ENCODE results near the gene CMIP.
A peak's percentile ranks its signal among the peaks of the same experiment; 100 is the strongest.

CMIP gene

DNA sequence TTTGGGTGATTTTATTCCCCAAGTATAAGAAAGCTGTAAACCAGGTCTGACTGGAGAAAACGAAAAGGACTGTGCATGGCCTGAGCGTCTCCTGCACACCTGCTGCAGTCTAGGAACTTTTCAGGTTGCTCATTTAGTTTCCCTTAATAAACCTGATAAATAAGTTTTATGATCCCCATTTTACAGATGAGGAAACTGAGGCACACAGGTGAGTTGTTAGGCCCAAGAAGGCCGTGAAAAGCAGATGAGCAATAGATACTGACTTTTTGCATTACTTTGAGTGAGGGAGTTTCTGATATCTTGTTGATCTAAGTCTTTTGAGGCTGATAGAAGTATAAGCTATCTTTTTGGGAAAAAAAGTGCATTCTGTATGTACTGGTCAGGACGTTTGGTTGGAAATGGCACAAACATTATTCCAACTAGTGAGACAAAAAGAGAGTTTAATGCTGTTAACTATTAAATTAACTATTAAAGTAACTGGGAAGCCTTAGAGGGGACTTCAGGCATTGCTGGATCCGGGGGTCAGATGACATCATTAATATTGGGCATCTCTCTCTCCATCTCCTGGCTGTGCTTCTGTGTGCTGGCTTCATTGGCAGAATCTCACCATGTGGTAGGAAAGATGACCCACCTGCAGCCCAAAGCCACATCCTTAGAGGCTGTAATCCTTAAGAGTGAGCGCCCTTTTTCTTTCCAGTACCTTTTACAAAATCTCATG lies 163.4 kb downstream of the CMIP start:
- DNase-seq (ENCODE audit: low read depth) = no peak

DNA sequence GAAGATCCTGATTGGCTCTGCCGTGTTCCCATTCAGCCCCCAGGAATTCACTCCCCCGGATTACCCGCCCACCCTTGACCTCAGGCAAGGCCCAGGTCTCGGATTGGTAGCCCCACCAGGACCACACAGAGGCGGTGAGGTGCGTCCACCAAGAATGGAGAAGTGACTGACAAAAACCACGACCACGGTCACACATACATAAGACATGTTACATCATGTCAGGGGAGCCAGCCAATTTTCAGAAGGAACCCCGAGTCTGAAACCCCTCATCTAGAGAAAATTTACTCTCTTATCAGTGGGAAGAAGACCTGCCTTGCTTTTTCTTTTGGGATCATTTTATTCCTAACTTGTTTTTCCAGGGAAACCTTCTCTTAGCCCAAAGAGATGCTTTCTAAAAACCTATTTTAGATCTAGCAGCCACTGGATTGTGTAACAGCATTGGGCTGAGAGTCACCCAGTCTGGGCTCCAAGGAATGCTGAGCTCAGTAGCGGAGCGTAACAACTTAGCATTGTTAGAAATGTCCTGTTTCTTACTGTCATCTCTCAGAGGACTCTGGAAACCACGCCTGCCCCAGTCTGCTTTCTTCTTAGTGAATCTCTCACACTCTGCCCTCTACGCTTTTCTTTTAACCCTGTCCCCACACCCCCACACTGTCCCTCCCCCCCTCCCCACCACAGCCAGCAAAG lies 164.1 kb downstream of the CMIP start:
- DNase-seq (ENCODE audit: low read depth) = peak; percentile 67

DNA sequence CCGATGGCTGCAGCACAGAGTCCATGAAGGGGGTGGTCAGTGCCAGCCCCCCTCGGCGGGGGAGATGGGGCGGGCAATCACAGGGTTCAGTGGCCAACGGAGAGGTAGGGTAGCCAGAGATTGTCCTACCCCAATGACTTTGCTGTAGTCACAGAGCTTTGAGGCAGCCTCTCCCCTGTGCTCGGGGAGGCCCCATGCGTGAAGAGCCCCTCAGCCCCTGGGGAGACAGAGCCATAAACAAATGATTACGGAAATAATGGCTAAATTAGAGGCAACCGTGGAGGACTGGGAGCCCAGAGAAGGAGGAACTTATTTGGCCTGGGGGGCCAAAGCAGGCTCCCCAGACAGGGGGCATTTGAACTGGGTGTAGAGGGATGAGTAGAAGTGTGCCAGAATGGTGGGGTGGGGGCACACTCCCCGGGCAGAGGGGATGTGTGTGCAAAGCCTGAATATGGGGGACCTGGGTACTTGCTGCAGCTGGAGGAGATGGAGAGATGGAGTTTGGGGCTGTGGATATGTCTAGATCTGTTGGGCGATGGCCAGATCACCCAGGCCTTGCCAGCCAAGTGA lies 164.8 kb downstream of the CMIP start:
- DNase-seq (ENCODE audit: low read depth) = no peak

DNA sequence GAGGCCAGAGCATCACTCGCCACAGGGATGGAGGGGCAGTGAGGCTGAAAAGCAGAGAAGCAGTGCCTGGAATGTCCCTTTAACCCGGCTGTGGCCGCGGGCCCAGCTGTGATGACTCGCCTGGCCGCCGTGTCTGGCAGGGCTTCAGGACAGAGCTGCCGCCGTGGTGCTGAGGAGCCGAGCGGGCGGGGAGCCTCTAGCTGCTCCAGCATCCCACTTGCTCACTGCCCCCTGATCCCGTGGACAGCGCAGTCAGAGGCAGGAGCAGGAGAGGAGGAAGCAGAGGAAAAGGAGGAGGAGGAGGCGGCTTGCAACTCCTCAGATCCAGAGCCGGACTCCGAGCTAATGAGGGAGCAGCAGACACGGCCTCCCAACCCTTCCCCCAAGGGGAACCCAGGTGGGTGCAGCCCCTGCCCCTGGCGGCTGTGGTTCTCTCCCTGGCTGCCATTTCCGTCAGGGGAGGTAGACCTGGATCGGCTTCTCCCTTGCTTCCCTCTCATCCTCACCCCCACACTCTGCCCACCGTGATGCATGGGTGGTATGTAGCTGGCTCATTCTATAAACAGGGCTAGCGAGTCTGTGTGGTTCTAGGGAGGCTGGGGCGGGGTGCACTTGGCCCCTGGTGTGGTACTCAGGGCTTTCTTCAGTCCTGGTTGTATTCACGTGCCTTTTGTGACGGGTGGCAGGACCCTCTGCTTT lies 165.7 kb downstream of the CMIP start:
- no peak for DNase-seq (ENCODE audit: low read depth)

DNA sequence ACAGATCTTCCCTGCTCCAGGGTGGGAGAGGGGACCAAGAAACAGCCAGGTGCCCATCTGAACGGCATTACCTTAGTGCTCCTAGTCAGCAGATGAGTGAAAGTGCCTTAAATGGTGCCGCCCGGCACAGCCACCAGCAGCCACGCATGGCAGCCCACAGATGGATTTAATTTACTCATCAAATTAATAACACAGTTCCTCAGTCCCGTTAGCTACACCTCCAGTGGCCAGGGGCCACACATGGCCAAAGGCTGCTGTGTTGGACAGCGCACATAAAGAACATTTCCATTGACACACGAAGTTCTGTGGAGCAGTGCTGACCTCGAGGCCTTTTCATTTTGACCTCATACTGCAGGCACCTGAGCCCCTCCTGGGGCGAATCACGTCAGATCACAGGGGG lies 166.3 kb downstream of the CMIP start:
- DNase-seq (ENCODE audit: low read depth) = no peak

DNA sequence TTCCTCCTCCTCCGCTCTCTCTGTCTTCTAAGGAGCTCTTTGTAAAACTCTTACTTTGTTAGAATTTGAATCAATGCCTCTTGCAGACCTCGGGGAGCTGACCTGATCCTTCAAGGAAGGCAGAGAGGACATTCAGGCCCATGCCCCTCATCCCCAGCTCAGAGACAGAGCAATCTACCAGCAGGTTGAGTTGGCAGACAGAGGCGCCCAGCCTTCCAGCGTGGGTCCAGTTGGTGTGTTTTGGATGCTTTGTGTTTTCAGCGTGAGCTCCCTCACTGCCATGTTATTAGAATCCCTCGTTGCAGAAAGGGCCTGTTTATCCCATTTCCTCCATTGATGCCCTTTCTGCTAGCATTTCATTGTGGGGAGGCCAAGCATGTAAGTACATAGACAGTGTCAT lies 167.1 kb downstream of the CMIP start:
- DNase-seq (ENCODE audit: low read depth) = no peak

DNA sequence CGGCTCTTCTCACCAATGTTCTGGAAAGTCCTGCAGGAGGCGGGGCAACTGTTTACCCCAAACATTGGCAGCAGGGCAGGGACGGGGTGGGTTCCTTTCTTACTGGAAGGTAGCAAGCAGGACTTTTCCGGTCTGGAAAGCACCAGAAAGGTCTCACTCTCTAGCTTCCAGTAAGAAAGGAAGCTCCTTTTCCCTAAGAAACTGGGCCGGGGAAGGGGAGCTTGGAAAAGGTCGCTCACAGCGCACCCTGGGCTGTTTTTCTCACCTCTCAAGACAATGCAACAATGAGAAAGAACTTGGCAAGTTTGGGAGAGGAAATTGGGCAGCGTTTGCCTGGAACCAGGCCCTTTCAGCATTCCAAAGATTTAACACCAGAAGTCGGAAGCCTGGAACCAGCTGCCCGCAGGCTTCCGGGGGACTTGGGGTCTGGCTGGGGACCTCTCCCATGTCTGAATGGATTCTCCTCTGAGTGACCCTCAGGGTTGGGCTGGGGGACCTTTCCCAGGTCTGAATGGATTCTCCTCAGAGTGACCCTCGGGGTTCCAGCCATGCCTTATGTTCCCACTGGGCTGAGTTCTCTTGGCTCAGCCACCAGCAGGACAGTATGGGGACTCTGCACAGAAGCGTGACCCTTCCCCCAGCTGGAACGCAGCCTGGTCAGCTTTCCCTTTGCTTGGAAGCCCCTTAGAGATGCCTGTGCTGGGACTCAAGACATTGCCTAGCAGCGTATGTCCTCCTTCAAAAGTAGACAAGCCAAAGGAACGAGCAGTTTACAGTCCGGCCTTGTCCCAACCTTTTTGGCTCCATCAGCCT lies 167.9 kb downstream of the CMIP start:
- no peak for DNase-seq (ENCODE audit: low read depth)

DNA sequence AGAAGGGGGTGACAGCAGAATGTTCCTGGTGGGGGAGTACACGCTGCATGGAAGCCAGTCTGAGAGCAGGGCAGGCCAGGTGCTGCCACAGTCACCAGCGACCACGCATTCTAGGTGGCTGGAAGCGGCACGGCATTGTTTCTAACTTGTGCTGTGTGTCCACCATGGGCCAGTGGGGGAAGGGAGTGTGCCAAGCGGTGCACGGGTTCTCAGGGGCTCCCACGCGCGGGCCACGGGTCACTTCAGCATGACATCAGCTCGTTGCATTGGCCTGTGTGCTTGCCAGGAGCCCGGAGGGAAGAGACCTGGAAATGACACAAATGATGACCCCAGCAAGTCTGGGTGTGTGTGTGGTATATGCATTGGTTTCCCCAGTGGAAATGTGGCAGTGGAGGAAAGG lies 169.6 kb downstream of the CMIP start:
- DNase-seq (ENCODE audit: low read depth) = no peak

DNA sequence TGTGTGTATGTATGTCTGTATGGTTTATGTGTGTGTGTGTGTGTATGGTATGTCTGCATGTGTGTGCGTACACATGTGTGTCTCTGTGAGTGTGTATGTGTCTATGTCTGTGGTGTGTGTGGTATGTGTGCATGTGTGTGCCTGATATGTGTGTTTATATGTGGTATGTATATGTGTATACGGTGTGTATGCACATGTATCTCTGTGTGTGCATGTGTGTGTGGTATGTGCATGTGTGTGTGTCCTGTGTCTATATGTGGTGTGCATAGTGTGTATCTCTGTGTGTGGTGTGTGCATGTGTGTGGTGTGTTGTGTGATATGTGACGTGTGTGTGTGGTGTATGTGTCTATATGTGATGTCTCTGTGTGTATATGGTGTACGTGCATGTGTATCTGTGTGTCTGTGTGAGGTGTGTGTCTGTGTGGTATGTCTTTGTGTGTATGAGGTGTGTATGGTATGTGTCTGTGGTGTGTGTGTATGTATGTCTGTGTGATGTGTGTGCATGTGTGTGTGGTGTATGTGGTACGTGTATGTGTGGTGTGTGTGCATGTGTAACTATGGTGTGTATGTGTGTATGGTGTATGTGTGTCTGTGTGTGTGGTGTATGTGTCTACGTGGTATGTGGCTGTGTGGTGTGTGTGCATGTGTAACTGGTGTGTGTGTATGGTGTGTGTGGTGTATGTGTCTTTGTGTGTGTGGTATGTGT lies 170.2 kb downstream of the CMIP start:
- no peak for DNase-seq (ENCODE audit: low read depth)

DNA sequence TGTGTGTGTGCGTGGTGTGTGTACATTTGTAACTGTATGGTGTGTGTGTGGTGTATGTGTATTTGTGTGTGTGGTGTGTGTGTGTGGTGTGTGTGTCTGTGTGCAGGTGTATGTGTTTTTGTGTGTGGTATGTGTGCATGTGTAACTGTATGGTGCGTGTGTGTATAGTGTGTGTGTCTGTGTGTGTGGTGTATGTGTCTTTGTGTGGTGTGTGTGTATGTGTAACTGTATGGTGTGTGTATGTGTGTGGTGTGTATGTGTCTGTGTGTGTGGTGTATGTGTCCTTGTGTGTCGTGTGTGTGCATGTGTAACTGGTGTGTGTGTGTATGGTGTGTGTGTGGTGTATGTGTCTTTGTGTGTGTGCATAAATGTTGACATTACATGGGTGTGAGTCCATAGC lies 170.8 kb downstream of the CMIP start:
- no peak for DNase-seq (ENCODE audit: low read depth)

DNA sequence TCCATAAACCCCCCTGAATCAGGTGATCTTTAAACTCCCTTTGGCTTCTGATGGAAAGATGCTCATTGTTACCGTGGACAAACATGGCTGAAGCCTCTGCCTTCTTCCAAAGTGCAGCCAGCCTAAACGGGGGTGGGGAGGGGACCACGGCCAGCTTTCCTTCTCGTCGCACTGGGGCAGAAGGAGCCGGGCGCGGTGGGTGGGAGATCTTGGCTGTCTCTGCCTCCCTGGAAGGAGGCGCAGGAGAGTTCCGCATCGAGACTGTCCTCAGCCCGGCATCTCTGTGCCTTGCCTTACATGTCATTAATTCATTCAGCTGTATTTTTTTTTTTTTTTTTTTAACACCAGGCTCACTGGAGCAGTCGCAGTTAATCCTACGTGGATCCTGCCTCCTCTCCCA lies 171.2 kb downstream of the CMIP start:
- no peak for DNase-seq (ENCODE audit: low read depth)

DNA sequence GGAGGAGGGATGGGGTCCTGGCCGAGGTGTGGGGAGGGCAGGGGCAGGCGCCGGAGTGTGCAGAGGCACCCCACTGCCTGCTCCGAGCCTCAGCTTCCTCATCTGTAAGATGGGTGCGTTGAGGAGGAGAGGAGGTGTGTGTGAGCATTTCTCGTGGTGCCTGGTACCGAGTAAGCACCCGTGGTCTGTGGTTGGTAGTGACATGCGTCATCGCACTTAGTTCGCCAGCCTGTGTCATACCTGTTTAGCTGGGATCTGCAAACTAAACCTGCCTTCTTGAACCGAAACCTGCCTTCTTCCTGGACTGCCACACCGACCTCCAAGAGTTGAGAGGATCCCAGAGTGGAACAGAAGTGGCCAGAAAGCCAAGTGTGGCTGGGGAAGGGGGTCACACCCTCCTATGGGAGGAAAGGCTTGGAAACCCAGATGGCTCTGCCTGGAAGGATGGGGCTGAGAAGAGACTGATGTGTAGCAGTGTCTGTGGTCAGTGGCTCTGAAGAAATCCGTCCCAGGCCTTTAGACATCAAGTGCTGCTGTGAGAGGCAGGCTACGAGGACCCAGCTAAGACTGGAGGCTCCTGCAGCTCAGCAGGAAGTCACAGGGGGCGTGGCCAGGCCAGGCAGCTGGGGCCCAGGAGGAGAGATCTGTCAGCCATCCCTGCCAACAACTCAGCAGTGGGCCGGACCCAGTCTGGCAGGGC lies 171.9 kb downstream of the CMIP start:
- DNase-seq (ENCODE audit: low read depth) = no peak

DNA sequence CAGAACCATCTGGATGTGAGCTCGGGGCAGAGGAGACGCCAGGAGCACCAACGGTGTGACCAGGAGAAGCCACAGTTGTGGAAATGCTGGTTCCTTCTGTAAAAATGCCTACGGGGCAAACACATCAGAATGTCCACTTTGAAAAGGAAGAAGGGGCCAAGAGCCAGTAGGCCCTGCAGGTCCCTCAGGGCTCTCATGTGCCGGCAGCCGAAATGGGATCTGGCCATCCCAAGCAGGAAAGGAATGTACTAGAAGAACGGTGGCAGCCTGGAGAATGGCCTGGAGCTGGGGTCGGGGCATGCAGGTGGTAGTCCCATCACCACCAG lies 172.4 kb downstream of the CMIP start:
- DNase-seq (ENCODE audit: low read depth) = no peak

DNA sequence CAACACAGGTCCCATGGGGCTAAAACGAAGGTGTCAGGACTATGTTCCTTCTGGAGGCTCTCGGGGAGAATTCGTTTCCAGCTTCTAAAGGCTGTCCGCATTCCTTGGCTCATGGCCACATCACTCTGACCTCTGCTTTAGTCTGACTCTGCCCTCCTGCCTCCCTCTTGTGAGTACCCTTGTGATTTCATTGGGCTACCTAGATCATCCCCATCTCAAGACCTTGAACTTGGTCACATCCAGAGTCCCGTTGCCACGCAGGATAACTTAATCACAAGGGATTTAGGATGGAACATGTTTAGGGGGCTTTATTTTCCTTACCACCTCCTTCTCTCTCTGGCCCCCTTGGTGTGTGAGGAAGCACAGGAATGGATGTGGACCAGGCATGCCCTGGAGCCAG lies 173.6 kb downstream of the CMIP start:
- no peak for DNase-seq (ENCODE audit: low read depth)

DNA sequence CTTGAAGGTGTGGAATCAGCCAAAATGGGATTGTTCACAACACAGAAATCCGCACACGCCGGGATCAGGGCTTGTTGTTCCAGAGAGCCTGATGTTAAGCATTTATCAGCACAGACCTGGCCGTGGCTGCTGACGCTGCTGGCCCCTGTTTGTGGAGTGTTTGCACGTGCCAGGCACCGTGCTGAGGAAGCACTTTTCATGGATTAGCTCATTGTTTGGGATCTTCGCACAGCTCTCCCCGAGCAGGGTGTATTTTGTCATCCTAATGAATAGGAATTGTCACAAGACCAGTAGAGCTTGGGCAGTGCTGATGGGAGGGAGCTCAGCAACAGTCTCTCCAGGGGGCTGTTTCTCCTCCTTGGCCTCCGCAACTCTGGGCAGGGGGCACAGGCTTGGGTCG lies 174.1 kb downstream of the CMIP start:
- no peak for DNase-seq (ENCODE audit: low read depth)

DNA sequence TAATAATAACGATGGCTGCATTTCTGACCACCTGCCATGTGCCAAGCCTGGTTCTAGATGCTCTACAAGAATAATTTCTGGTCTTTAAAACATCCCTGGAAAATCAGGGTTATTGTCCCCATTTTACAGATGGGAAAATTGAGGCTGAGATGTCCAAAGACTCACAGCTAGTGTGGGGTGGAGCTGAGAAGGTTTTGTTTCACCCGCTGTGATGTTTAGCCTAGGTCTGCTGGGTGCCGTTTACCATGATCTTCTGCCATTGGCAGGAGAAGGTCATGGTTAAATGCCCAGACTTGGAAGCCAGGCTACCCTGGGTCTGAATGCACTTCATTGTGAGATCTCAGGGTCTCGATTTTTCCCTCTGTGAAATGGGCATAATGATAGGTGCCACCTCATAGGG lies 175.4 kb downstream of the CMIP start:
- DNase-seq (ENCODE audit: low read depth) = no peak

DNA sequence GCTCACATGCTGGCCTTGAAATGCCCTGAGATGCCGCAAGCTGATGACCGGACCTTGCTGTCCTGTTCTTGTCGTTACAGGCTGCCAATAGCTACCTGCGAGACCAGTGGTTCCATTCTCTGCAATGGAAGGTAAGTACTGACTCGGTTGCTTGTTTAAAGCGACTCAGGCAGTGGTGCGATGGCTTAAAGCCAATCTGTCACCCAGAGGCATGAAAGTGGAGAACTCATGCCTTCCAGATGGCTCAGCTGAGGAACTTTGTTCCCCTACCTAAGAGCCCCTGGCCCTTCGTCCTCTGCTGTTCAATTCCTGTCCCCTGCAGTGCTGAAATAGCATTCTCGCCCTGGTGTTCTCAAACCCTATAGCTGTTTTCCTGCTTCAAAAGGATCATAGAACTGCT lies 176.2 kb downstream of the CMIP start:
- DNase-seq (ENCODE audit: low read depth) = no peak

DNA sequence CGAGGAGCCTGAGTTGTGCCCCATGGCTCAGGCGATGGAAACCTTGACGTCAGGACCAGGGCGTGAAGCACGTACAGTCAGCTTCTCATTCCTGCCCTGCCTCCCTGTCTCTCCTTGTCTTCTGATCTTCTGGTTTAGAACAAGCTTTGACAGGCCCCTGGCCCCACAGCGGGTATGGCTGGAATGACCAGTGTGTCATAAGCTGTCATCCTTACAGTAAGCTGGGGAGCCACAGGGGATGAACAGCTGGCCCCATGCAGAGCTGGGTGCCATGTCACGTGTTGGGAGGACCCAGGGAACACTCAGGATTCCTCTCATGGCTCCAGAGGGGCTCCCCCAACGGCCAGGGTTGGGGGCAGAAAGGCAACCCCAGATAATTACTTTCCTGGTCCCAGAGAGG lies 176.9 kb downstream of the CMIP start:
- DNase-seq (ENCODE audit: low read depth) = no peak

DNA sequence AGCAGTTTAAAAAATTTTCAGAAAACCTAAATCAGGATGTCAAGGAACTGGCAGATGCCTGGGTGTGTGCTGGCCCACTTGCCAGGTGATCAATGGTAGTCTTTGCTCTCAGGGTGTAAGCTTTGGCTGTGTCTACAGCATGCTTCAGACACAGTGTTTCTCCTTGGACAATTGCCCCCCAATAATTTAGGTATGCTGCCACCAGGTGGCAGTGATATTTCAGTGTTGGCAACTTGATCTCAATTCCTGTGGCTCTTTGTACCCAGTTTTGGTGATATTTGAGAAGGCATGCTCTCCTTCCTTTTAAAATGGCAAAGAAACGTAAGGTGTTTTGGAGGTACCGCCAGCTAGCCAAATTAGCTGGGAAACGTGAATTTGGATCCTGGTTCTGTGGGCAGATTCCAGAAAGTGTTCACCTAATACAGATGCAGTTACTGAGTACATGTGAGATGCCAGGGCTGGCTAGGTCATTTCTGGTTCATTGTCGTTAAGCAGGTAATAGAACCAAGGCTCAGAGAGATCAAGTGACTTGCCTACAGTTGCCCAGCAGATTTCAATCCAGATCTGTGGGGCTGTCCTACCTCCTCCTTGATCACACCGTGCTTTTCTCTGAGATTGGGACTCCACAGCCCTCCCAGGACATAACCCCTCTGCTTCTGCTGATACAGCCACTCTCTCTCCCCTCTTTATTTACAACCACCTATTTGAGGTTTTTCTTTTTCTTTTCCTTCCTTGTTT lies 178.9 kb downstream of the CMIP start:
- DNase-seq (ENCODE audit: low read depth) = no peak

DNA sequence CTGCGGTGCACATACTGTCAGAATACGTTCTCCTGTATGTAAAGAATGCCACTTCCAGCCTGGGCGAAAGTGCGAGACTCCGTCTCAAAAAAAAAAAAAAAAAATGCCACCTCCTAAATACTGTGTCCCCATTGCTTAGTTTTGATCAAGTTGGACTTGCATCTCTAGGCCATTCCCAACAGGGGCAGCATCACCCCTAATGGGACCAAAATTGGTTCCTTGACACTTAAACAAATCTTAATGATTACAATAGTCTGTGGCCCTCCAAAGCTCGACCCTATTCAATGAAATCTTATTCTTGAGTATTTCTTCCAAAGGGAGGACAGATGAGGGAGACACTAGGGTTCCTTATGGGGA lies 179.8 kb downstream of the CMIP start:
- no peak for DNase-seq (ENCODE audit: low read depth)
